ENCODE results near the gene CDCA7.

DNA sequence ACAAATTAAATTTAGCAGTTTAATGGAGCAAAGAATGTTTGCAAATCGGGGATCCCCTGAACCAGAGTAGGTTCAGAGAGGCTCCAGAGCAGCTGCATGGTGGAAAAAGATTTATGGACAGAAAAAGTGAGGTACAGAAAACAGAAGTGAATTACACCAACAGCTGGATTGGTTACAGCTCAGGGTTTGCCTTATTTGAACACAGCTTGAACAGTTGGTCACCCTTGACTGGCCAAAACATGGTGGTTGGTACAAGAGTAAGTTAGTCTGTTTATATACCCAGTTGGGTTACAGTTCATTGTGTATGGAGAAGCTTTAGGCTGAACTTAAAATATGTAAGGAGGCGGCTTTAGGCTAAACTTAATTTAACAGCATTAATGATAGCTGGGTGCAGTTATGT, 5.4 kb upstream of the CDCA7 start:
- no peak for TF ChIP-seq CTCF (IDR thresholded peaks at IDR 0.05; ENCODE audit: extremely low read depth in 1 of 2, insufficient read depth in 1 of 2, low read depth in 1 of 2, low read length in 2 of 2)
- TF ChIP-seq MAX (IDR thresholded peaks at IDR 0.05; ENCODE audit: insufficient read depth, insufficient read length) = no peak
- TF ChIP-seq POLR2A (IDR thresholded peaks at IDR 0.05; ENCODE audit: low read depth, low read length) = no peak
- no peak for TF ChIP-seq FOS (IDR thresholded peaks at IDR 0.05; ENCODE audit: borderline replicate concordance, insufficient read depth, low read length)
- TF ChIP-seq POLR2AphosphoS5 (IDR thresholded peaks at IDR 0.05; ENCODE audit: insufficient read depth, low read depth, low read length) = no peak
- TF ChIP-seq EZH2 (IDR thresholded peaks at IDR 0.05; ENCODE audit: borderline replicate concordance, low read depth, low read length, severe bottlenecking) = no peak
- no peak for TF ChIP-seq MYC (IDR thresholded peaks at IDR 0.05; ENCODE audit: low read depth, low read length)

All from endothelial cell of umbilical vein (primary cell).